ENCODE data around the gene GABRE. TPM values are rescaled to one million over a fixed set of nuclear protein-coding genes. Genes with fewer than 3 reads are reported as not detected.

Gene GABRE
- total RNA-seq, 1 experiment from 2014 or later: not detected

DNA sequence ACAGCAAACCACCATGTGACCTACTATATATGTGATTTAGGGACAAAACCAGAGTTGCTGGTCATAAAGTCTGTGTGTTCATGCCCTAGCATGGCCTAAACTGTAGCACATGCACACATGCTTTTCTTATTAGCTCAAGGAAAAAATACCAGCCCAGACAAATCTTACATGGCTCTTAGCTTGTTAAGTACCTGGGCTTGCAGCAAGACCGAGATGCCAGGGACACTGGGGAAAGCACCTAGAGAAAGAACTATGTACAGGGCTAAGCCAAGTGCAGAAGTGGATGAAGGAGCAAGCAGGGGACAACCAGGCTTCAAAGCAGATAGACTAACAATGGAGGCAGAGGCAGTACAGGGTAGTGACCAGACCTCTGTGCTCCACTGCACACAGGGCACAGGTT lies 3.4 kb upstream of the GABRE start:
- POLR2A ChIA-PET (ENCODE audit: low non-redundant PET): no interaction called here
- H3K36me3 ChIP-seq (ENCODE audit: insufficient read depth, low read length, poor library complexity, severe bottlenecking): no peaks in the 10 kb centered on the region
- H3K27me3 ChIP-seq (replicated peaks; ENCODE audit: insufficient read depth, low read depth, low read length, poor library complexity): peaks cover 7% of the 10 kb centered on the region
- CTCF ChIA-PET: no interaction called here
- no peak overlapping the region for H3K4me3 ChIP-seq (ENCODE audit: low read depth, low read length, poor library complexity, severe bottlenecking)
- DNase-seq (ENCODE audit: low spot score): no peak
- TF ChIP-seq, protein P1, sequence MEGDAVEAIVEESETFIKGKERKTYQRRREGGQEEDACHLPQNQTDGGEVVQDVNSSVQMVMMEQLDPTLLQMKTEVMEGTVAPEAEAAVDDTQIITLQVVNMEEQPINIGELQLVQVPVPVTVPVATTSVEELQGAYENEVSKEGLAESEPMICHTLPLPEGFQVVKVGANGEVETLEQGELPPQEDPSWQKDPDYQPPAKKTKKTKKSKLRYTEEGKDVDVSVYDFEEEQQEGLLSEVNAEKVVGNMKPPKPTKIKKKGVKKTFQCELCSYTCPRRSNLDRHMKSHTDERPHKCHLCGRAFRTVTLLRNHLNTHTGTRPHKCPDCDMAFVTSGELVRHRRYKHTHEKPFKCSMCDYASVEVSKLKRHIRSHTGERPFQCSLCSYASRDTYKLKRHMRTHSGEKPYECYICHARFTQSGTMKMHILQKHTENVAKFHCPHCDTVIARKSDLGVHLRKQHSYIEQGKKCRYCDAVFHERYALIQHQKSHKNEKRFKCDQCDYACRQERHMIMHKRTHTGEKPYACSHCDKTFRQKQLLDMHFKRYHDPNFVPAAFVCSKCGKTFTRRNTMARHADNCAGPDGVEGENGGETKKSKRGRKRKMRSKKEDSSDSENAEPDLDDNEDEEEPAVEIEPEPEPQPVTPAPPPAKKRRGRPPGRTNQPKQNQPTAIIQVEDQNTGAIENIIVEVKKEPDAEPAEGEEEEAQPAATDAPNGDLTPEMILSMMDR (conservative IDR thresholded peaks at IDR 0.05; ENCODE audit: low read depth, low read length): no peak
- no peak for TF ChIP-seq EZH2 (IDR thresholded peaks at IDR 0.05; ENCODE audit: borderline replicate concordance, low read depth, low read length, poor library complexity, severe bottlenecking)
- intact Hi-C loops (cut with micrococcal nuclease; ENCODE audit: unreplicated experiment): no loop called here
- no peaks in the 10 kb centered on the region for H3K4me1 ChIP-seq (ENCODE audit: insufficient read depth, low read length, poor library complexity, severe bottlenecking)
- no TSS peak for BruUV-seq (replicated peaks)
- no peak overlapping the region for H3K27ac ChIP-seq (ENCODE audit: low read depth, low read length, poor library complexity, severe bottlenecking)
- no peaks in the 10 kb centered on the region for H3K9me3 ChIP-seq (ENCODE audit: low read depth, low read length, poor library complexity, severe bottlenecking)

DNA sequence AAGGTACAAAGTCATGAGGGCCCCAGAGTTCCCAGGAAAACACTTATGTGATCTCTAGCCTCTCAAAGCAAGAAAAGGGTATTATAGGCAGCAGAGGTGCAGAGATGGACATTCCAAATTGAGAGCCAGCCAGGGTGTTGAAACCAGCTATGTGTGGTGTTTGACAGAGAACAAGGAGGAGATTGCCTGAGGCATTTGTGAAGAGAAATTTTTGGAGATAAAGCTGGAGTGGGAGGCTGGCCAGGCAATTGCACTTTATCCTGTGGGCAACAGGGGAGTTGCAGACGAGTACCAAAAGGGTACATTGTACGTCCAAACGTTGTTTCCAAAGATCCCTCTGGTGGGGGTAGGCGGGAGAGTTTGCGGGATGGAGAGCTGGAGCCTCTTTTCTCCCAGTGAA lies 2.5 kb upstream of the GABRE start:
- intact Hi-C loops (cut with micrococcal nuclease; ENCODE audit: unreplicated experiment): no loop called here
- POLR2A ChIA-PET (ENCODE audit: low non-redundant PET): no interaction called here

DNA sequence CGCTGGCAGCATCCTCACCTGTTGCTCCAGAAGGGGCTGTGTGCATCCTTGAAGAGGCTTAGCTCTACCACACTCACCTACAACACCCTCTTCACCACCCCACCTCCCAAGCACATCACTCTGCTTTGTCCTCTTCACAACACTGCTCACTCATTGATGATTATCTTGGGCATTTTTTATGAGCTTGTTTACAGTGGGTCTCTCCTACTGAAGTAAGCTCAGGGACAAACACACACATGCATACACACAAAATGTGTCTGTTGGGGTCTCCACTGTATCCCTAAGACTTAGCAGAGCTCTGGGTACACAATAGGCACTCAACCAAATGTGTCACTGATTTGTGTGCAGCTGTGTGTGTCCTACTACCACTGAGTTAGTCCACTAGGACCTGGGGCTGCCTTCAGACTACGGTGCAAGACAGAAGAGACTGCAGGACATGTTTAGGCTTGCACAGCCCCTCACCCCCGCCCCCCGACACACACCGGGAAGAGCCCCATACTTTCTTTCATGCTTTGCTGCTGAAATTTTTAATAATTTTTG lies 1.3 kb upstream of the GABRE start:
- intact Hi-C loops (cut with micrococcal nuclease; ENCODE audit: unreplicated experiment): no loop called here
- DNase-seq (ENCODE audit: low spot score): no peak
- H3K4me3 ChIP-seq (ENCODE audit: low read depth, low read length, poor library complexity, severe bottlenecking): no peak overlapping the region
- POLR2A ChIA-PET (ENCODE audit: low non-redundant PET): no interaction called here
- BruUV-seq (replicated peaks): no TSS peak
- TF ChIP-seq, protein P1 (conservative IDR thresholded peaks at IDR 0.05; ENCODE audit: low read depth, low read length): no peak
- CTCF ChIA-PET: no interaction called here
- no peaks in the 10 kb centered on the region for H3K36me3 ChIP-seq (ENCODE audit: insufficient read depth, low read length, poor library complexity, severe bottlenecking)
- H3K27me3 ChIP-seq (replicated peaks; ENCODE audit: insufficient read depth, low read depth, low read length, poor library complexity): peaks cover 7% of the 10 kb centered on the region
- no peaks in the 10 kb centered on the region for H3K4me1 ChIP-seq (ENCODE audit: insufficient read depth, low read length, poor library complexity, severe bottlenecking)
- H3K9me3 ChIP-seq (ENCODE audit: low read depth, low read length, poor library complexity, severe bottlenecking): no peaks in the 10 kb centered on the region
- H3K27ac ChIP-seq (ENCODE audit: low read depth, low read length, poor library complexity, severe bottlenecking): no peak overlapping the region

More for the DNA sequence above, 2.5 kb upstream of the GABRE start:
- TF ChIP-seq, protein P1 (conservative IDR thresholded peaks at IDR 0.05; ENCODE audit: low read depth, low read length): no peak
- no peak for TF ChIP-seq EZH2 (IDR thresholded peaks at IDR 0.05; ENCODE audit: borderline replicate concordance, low read depth, low read length, poor library complexity, severe bottlenecking)
- H3K27ac ChIP-seq (ENCODE audit: low read depth, low read length, poor library complexity, severe bottlenecking): no peak overlapping the region
- no peaks in the 10 kb centered on the region for H3K36me3 ChIP-seq (ENCODE audit: insufficient read depth, low read length, poor library complexity, severe bottlenecking)
- no peak overlapping the region for H3K4me3 ChIP-seq (ENCODE audit: low read depth, low read length, poor library complexity, severe bottlenecking)
- CTCF ChIA-PET: no interaction called here
- peaks cover 7% of the 10 kb centered on the region for H3K27me3 ChIP-seq (replicated peaks; ENCODE audit: insufficient read depth, low read depth, low read length, poor library complexity)
- H3K9me3 ChIP-seq (ENCODE audit: low read depth, low read length, poor library complexity, severe bottlenecking): no peaks in the 10 kb centered on the region
- DNase-seq (ENCODE audit: low spot score): no peak
- no peaks in the 10 kb centered on the region for H3K4me1 ChIP-seq (ENCODE audit: insufficient read depth, low read length, poor library complexity, severe bottlenecking)
- BruUV-seq (replicated peaks): no TSS peak

All from A673 (cell line).